Pancreas (tissue), 10 donors: ENCODE measurements around the gene DGLUCY. TPM values are rescaled to one million over a fixed set of nuclear protein-coding genes. Genes with fewer than 3 reads are reported as not detected.

Experiments
- ATAC-seq, 4 donors: fragments of 200-7000 bp; cut with Tn5 transposase; one replicate each; pipeline versions ENCODE4 v1.8.0 to v1.9.1; 2020; ENCODE audit warnings: mild to moderate bottlenecking in 4 of 4, moderate library complexity in 4 of 4
- DNase-seq, 6 donors: peaks; one replicate each; pipeline ENCODE4 v3.0.0-alpha.2; 2020
- FAIRE-seq: peaks from 2 replicates; lab custom pipeline; 2012; peaks lifted over from hg19 to GRCh38; lab: Jason Lieb, UNC
- H3K27ac ChIP-seq, 4 donors: fragments of 200-600 bp; sonication (generic); 1 replicate in 3 of 4; 2 replicates in 1 of 4; pipeline versions ENCODE4 v1.5.0 to v1.8.0; 2020
- H3K27me3 ChIP-seq, 4 donors: fragments of 200-600 bp; one replicate each; pipeline ENCODE4 v1.8.0; 2021
- H3K36me3 ChIP-seq, 3 donors: fragments of 200-600 bp; sonication (generic) in 1 of 3; one replicate each; pipeline versions ENCODE4 v1.5.0 to v1.8.0; 2020 to 2021
- H3K4me1 ChIP-seq, 3 donors: fragments of 200-600 bp; one replicate each; pipeline ENCODE4 v1.8.0; 2021
- H3K4me3 ChIP-seq, 4 donors: fragments of 200-600 bp; sonication (generic) in 2 of 4; one replicate each; pipeline versions ENCODE4 v1.5.0 to v1.8.0; 2020 to 2021
- H3K9me3 ChIP-seq, 4 donors: fragments of 200-600 bp; one replicate each; pipeline ENCODE4 v1.8.0; 2021
- WGBS, 2 donors: extraction: QIAGEN DNeasy Blood & Tissue Kit; methylation state at CpG; one replicate each; pipeline ENCODE4 v1.1.7; 2013; 5-methylcytosine and 5-hydroxymethylcytosine counted together
- intact Hi-C, 3 donors: fragments of 100-400 bp; cut with DNase I; formaldehyde crosslinking; loops; one replicate each; pipeline versions ENCODE4 v1.11.1 to v1.14.2; 2022
- polyA plus RNA-seq, 2 donors: library from polyadenylated mRNA; stranded (reverse); fragments of 200-250 nt; gene quantifications; one replicate each; pipeline ENCODE4 v1.2.3, GENCODE V29; 2013
- total RNA-seq, 6 donors: library from RNA; stranded (reverse); fragmentation: NEBNext Ultra II Directional in 4 of 6; extraction: Animal tissue kit (Norgen Biotek cat#: 25700) in 4 of 6; gene quantifications; one replicate each; pipeline versions ENCODE4 v1.2.1 to v1.2.4, GENCODE V29; 2021 to 2023
- TF ChIP-seq, protein P1 (sequence below), 4 donors: fragments of 200-600 bp; sonication (generic) in 3 of 4; IDR thresholded peaks; one replicate each; pipeline versions ENCODE4 v1.5.0 to v1.8.0; 2021; ENCODE audit warnings: antibody characterized with exemption in 4 of 4
- donor health status: healthy with polysubstance abuse.
- donor health status: DM: no; HTN: no; CAD: no; lungs with moderate emphysema.
- donor health status: DM: no; HTN: no; CAD: no.
- donor health status: control.
- donor health status: control.
- donor health status: Bipolar disorder and iron deficiency.
- donor health status: DM: yes; HTN: yes; CAD: no.
- donor health status: DM: no; HTN: no; CAD: no.
- donor health status: DM: no; HTN: no; CAD: no.
- donor health status: DM: yes; HTN: yes; CAD: no.

DGLUCY gene
- total and polyA plus RNA-seq, 8 donors: 11.9 to 43.4 (median 23.1) TPM

DNA sequence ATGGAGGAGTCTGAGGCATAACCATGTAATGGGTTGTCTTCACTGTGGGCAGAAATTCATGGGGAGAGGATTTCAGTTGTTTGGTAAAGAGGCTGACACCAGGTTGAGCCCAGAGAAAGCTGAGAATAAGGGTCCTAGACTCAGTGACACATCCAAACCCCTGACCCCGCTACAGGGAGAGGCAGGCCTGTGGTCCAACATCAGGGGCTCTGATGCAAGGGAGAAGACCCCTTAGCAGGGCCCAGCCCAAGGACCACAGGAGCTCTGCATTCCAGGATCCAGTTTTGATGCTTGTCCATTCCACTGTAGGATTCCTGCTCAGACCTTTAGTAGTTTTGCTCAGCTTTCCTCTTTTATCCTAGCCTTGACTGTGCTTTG is 115.1 kb downstream of the DGLUCY start:
- DNase-seq (no peak), ATAC-seq (no peak), FAIRE-seq (no peak)
- no peaks in the 10 kb centered on the region for H3K36me3 ChIP-seq
- WGBS, 2 donors: 93 to 100% methylated on average over 1 of the region's 1 CpG
- intact Hi-C loops: no loop called here
- no peak overlapping the region for H3K4me3 ChIP-seq
- TF ChIP-seq, protein P1, sequence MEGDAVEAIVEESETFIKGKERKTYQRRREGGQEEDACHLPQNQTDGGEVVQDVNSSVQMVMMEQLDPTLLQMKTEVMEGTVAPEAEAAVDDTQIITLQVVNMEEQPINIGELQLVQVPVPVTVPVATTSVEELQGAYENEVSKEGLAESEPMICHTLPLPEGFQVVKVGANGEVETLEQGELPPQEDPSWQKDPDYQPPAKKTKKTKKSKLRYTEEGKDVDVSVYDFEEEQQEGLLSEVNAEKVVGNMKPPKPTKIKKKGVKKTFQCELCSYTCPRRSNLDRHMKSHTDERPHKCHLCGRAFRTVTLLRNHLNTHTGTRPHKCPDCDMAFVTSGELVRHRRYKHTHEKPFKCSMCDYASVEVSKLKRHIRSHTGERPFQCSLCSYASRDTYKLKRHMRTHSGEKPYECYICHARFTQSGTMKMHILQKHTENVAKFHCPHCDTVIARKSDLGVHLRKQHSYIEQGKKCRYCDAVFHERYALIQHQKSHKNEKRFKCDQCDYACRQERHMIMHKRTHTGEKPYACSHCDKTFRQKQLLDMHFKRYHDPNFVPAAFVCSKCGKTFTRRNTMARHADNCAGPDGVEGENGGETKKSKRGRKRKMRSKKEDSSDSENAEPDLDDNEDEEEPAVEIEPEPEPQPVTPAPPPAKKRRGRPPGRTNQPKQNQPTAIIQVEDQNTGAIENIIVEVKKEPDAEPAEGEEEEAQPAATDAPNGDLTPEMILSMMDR (IDR thresholded peaks at IDR 0.05): no peak
- no peaks in the 10 kb centered on the region for H3K9me3 ChIP-seq
- no peaks in the 10 kb centered on the region for H3K27me3 ChIP-seq
- no peak overlapping the region for H3K27ac ChIP-seq
- H3K4me1 ChIP-seq: no peaks in the 10 kb centered on the region

DNA sequence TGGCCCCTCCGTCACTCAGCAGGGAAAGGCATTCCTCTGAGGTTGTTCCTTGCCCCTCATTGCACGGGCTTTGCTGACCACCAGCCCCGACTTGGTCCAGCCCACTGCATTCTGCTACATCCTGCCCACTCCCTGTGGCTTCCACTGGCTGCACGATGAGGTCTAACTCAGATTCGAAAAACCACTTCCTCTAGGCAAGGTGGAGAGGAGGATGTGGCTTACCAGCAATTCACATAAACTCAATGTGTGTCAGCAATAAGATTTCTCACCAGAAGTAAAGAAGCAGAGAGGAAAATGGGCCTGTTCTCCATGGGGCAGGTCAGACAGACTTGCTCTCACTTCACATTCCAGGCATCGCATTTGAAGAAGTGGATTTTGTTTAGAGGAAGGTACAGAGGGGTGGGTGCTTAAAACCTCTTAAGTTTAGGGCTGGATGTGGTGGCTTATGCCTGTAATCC is 115.9 kb downstream of the DGLUCY start:
- no peak for FAIRE-seq
- WGBS, 2 donors: 85 to 88% methylated on average over 6 of the region's 6 CpGs
- DNase-seq: no peak
- intact Hi-C loops: no loop called here
- Histone ChIP-seq H3K27ac (no peak overlapping the region), H3K36me3 (no peaks in the 10 kb centered on the region), H3K27me3 (no peaks in the 10 kb centered on the region), H3K9me3 (no peaks in the 10 kb centered on the region), H3K4me1 (no peaks in the 10 kb centered on the region), H3K4me3 (no peak overlapping the region)
- ATAC-seq: peak in 2 of 4 donors; percentile 47 to 52
- TF ChIP-seq, protein P1 (IDR thresholded peaks at IDR 0.05): no peak

DNA sequence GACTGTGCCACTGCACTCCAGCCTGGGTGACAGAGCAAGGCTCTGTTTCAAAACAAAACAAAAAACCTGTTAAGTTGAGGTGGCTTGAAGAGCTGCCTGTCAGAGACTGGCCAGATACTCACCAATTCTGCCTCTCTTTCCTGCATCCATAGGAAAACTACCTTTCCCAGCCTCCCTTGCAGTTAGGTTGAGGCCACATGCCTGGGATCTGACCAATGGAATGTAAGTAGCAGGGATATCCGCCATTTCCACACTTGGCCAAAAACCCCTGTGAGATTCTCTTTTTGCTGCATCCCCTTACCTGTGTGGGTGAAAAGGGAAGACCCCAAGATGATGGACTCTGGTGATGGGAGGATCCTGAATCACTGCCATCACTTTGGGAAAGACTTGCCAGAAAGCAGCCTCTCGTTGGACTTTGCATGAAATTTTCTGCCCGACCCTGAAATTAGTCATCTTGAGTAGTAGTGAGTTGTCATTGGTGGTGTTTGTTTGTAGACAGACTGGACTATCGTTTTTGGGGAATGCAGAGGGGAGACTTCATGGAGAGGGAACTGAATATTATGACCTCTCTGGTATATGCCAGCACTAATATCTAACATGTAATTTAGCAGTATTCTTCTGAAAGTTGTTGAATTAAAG is 116.6 kb downstream of the DGLUCY start:
- no peaks in the 10 kb centered on the region for H3K4me1 ChIP-seq
- no peak for FAIRE-seq
- no peak for DNase-seq
- TF ChIP-seq, protein P1 (IDR thresholded peaks at IDR 0.05): no peak
- no peaks in the 10 kb centered on the region for H3K27me3 ChIP-seq
- H3K4me3 ChIP-seq: no peak overlapping the region
- H3K27ac ChIP-seq: no peak overlapping the region
- intact Hi-C loops: no loop called here
- 96 to 97% methylated on average over 4 of the region's 4 CpGs for WGBS, 2 donors
- ATAC-seq: no peak
- no peaks in the 10 kb centered on the region for H3K9me3 ChIP-seq
- H3K36me3 ChIP-seq: no peaks in the 10 kb centered on the region

DNA sequence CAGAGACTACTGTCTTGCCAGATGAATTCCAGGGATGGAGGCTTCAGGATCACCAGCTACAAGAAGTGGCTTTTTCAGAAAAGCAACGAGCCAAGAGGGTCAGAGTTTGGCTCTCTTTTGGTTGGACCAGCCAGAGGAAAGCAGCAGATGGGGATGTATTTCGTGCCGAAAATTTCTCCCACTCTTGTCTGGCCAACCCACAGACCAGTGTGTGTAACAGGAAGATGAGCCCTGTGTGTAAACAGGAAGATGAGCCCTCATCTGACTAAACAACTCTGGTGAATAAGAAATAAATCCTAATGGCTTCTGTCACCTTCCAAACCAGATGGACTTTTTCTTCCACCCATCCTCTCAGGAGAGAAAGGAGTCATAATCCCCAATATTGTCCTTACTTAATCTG is 117.6 kb downstream of the DGLUCY start:
- FAIRE-seq: no peak
- H3K27ac ChIP-seq: no peak overlapping the region

DNA sequence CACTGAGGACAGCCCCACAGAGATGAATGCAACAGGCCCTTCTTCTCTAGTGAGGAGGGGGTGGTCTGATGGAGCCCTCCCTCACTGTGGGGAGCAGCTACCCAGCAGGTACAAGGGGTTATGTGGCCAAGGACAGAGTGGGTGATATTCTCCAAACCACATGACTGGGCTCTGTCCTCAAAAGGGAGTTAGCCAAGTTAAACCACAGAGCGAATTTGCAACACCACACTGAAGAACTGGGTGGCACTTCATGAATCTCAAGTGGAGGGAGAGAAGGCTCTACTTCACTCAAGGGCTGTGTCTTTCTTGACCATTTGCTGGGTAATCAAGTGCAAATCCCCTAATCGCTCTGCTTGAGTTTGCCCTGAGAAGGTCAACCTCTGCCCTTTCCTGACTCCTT is 118.2 kb downstream of the DGLUCY start:
- Histone ChIP-seq H3K27ac (no peak overlapping the region), H3K36me3 (no peaks in the 10 kb centered on the region), H3K9me3 (no peaks in the 10 kb centered on the region), H3K27me3 (no peaks in the 10 kb centered on the region), H3K4me3 (no peak overlapping the region), H3K4me1 (no peaks in the 10 kb centered on the region)
- WGBS, 2 donors: 93 to 96% methylated on average over 2 of the region's 2 CpGs
- FAIRE-seq: no peak
- TF ChIP-seq, protein P1 (IDR thresholded peaks at IDR 0.05): no peak
- intact Hi-C loops: no loop called here
- ATAC-seq: no peak
- DNase-seq: no peak

More for the DNA sequence above, 117.6 kb downstream of the DGLUCY start:
- H3K9me3 ChIP-seq: no peaks in the 10 kb centered on the region
- 86% methylated on average over 3 of the region's 3 CpGs for WGBS, 2 donors
- no peaks in the 10 kb centered on the region for H3K27me3 ChIP-seq
- TF ChIP-seq, protein P1 (IDR thresholded peaks at IDR 0.05): no peak
- no peaks in the 10 kb centered on the region for H3K36me3 ChIP-seq
- H3K4me1 ChIP-seq: no peaks in the 10 kb centered on the region
- DNase-seq (no peak), ATAC-seq (no peak)
- no peak overlapping the region for H3K4me3 ChIP-seq
- intact Hi-C loops: no loop called here
